H9 (cell line): ENCODE measurements around the gene ZNF70. TPM values are rescaled to one million over a fixed set of nuclear protein-coding genes. Genes with fewer than 3 reads are reported as not detected.

Experiments used
- DNase-seq: peaks from one replicate; pipeline ENCODE4 v3.0.0-alpha.2; 2017
- H2AFZ ChIP-seq: one replicate; pipeline ENCODE4 v1.6.1; 2013; ENCODE audit warnings: mild to moderate bottlenecking, low read length, control low read depth, moderate library complexity
- H2AK5ac ChIP-seq: 2 replicates; pipeline ENCODE4 v1.6.1; 2013; ENCODE audit warnings: low read length, control low read depth, mixed read lengths; ENCODE audit not compliant: insufficient read length
- H2BK120ac ChIP-seq: one replicate; pipeline ENCODE4 v1.6.1; 2013; ENCODE audit warnings: low read depth, mild to moderate bottlenecking, low read length, control low read depth, inconsistent platforms; ENCODE audit not compliant: poor library complexity, severe bottlenecking
- H2BK12ac ChIP-seq: 2 replicates; pipeline ENCODE4 v1.6.1; 2013; ENCODE audit warnings: low read length, control low read depth, mixed read lengths, low read depth; ENCODE audit not compliant: insufficient read length
- H2BK15ac ChIP-seq: 2 replicates; pipeline ENCODE4 v1.6.1; 2013; ENCODE audit warnings: low read depth, low read length, control low read depth
- H2BK20ac ChIP-seq: one replicate; pipeline ENCODE4 v1.6.1; 2013; ENCODE audit warnings: low read depth, mild to moderate bottlenecking, low read length, control low read depth, inconsistent platforms; ENCODE audit not compliant: poor library complexity, severe bottlenecking
- H2BK5ac ChIP-seq: 2 replicates; pipeline ENCODE4 v1.6.1; 2013; ENCODE audit warnings: low read length, control low read depth, mixed read lengths; ENCODE audit not compliant: insufficient read length
- H3K14ac ChIP-seq: 2 replicates; pipeline ENCODE4 v1.6.1; 2013; ENCODE audit warnings: low read length, control low read depth; ENCODE audit not compliant: insufficient read depth
- H3K18ac ChIP-seq: 2 replicates; pipeline ENCODE4 v1.6.1; 2013; ENCODE audit warnings: low read depth, mild to moderate bottlenecking, mixed read lengths, low read length, control low read depth; ENCODE audit not compliant: insufficient read length
- H3K23ac ChIP-seq: 2 replicates; pipeline ENCODE4 v1.6.1; 2013; ENCODE audit warnings: low read length, control low read depth, mixed read lengths, low read depth; ENCODE audit not compliant: insufficient read length
- H3K23me2 ChIP-seq: 2 replicates; pipeline ENCODE4 v1.6.1; 2013; ENCODE audit warnings: low read depth, mild to moderate bottlenecking, mixed read lengths, low read length, control low read depth; ENCODE audit not compliant: insufficient read length, poor library complexity, severe bottlenecking
- H3K27ac ChIP-seq: 2 replicates; pipeline ENCODE4 v1.5.1; 2013; ENCODE audit warnings: low read length, control low read depth, mixed read lengths, low read depth; ENCODE audit not compliant: insufficient read length
- H3K27me3 ChIP-seq: 2 replicates; pipeline ENCODE4 v1.6.1; 2013; ENCODE audit warnings: low read length, control low read depth, inconsistent platforms; ENCODE audit not compliant: insufficient read depth
- H3K4ac ChIP-seq: 2 replicates; pipeline ENCODE4 v1.6.1; 2013; ENCODE audit warnings: low read depth, mild to moderate bottlenecking, control low read depth, inconsistent platforms, low read length, moderate library complexity
- H3K4me1 ChIP-seq: 2 replicates; pipeline ENCODE4 v1.6.1; 2013; ENCODE audit warnings: low read length, control low read depth, inconsistent platforms; ENCODE audit not compliant: insufficient read depth
- H3K4me2 ChIP-seq: 2 replicates; pipeline ENCODE4 v1.6.1; 2013; ENCODE audit warnings: low read length, control low read depth, mixed read lengths; ENCODE audit not compliant: insufficient read length, insufficient read depth
- H3K56ac ChIP-seq: 2 replicates; pipeline ENCODE4 v1.6.1; 2013; ENCODE audit warnings: low read depth, mild to moderate bottlenecking, mixed read lengths, low read length, control low read depth; ENCODE audit not compliant: insufficient read length
- H3K79me1 ChIP-seq: 2 replicates; pipeline ENCODE4 v1.6.1; 2013; ENCODE audit warnings: low read depth, mild to moderate bottlenecking, moderate library complexity, low read length, control low read depth, inconsistent platforms; ENCODE audit not compliant: insufficient read depth, poor library complexity, severe bottlenecking
- H3K79me2 ChIP-seq: 2 replicates; pipeline ENCODE4 v1.6.1; 2013; ENCODE audit warnings: low read length, control low read depth, inconsistent platforms; ENCODE audit not compliant: insufficient read depth
- H3K9ac ChIP-seq: 2 replicates; pipeline ENCODE4 v1.6.1; 2013; ENCODE audit warnings: low read length, control low read depth, mixed read lengths; ENCODE audit not compliant: insufficient read length; ENCODE audit errors: extremely low read depth
- H3K9me3 ChIP-seq: one replicate; pipeline ENCODE4 v1.6.1; 2013; ENCODE audit warnings: low read depth, low read length, inconsistent platforms; ENCODE audit not compliant: control insufficient read depth
- H3T11ph ChIP-seq: one replicate; pipeline ENCODE4 v1.6.1; 2013; ENCODE audit warnings: mild to moderate bottlenecking, low read length, control low read depth, inconsistent platforms
- H4K20me1 ChIP-seq: one replicate; pipeline ENCODE4 v1.6.1; 2013; ENCODE audit not compliant: control insufficient read depth, insufficient read length, insufficient read depth
- H4K5ac ChIP-seq: 2 replicates; pipeline ENCODE4 v1.6.1; 2013; ENCODE audit warnings: low read depth, mild to moderate bottlenecking, mixed read lengths, low read length, control low read depth; ENCODE audit not compliant: insufficient read length
- H4K8ac ChIP-seq: replicated peaks from 2 replicates; pipeline ENCODE4 v1.6.1; 2013; ENCODE audit warnings: low read length, control low read depth, mixed read lengths, low read depth; ENCODE audit not compliant: insufficient read length
- H4K91ac ChIP-seq: 2 replicates; pipeline ENCODE4 v1.6.1; 2013; ENCODE audit warnings: low read depth, mild to moderate bottlenecking, moderate library complexity, mixed read lengths, low read length, control low read depth; ENCODE audit not compliant: insufficient read length
- H3K27ac Mint-ChIP-seq, 3 experiments: 2 replicates in 2 of 3; 3 replicates in 1 of 3; pipeline ENCODE4 v1.8.0; 2020 to 2021; ENCODE audit warnings: mixed read lengths in 3 of 3, mild to moderate bottlenecking in 1 of 3, moderate library complexity in 1 of 3
- H3K27me3 Mint-ChIP-seq: 2 replicates; pipeline ENCODE4 v1.8.0; 2021; ENCODE audit warnings: low read depth, mild to moderate bottlenecking, moderate library complexity, mixed read lengths
- H3K36me3 Mint-ChIP-seq, 3 experiments: 2 replicates in 2 of 3; 3 replicates in 1 of 3; pipeline ENCODE4 v1.8.0; 2020 to 2021; ENCODE audit warnings: low read depth in 3 of 3, mixed read lengths in 3 of 3; ENCODE audit not compliant: insufficient read depth in 1 of 3
- H3K4me1 Mint-ChIP-seq, 2 experiments: 2 replicates each; pipeline ENCODE4 v1.8.0; 2020; ENCODE audit warnings: mixed read lengths in 2 of 2
- H3K4me3 Mint-ChIP-seq, 2 experiments: 2 replicates in 1 of 2; 3 replicates in 1 of 2; pipeline ENCODE4 v1.8.0; 2020 to 2021; ENCODE audit warnings: mild to moderate bottlenecking in 2 of 2, mixed read lengths in 2 of 2, moderate library complexity in 1 of 2
- H3K9me3 Mint-ChIP-seq, 2 experiments: 2 replicates in 1 of 2; 3 replicates in 1 of 2; pipeline ENCODE4 v1.8.0; 2020; ENCODE audit warnings: mild to moderate bottlenecking in 2 of 2, mixed read lengths in 2 of 2, moderate library complexity in 1 of 2
- CTCF ChIP-seq: fragments of 200-600 bp; sonication (generic); conservative IDR thresholded peaks from 3 replicates; pipeline ENCODE4 v1.8.0; 2021; ENCODE audit warnings: antibody characterized with exemption, mild to moderate bottlenecking
- WGBS: extraction: QIAGEN DNeasy Blood & Tissue Kit; methylation state at CpG from one replicate; pipeline ENCODE4 v1.1.7; 2013; ENCODE audit warnings: missing lambda C conversion rate, low lambda C conversion rate, mixed read lengths; ENCODE audit not compliant: insufficient read length; ENCODE audit errors: extremely low coverage; 5-methylcytosine and 5-hydroxymethylcytosine counted together
- total RNA-seq: library from RNA; stranded (reverse); gene quantifications from 2 replicates; pipeline ENCODE4 v1.2.1, GENCODE V29; 2021

ZNF70 gene
- total RNA-seq, 1 experiment from 2014 or later: 3.5 TPM

GRCh38 chr22:23784215-23784732 lies 33.4 kb upstream of the ZNF70 start:
- no peak overlapping the region for H3T11ph ChIP-seq
- no peak overlapping the region for H3K56ac ChIP-seq
- H3K27ac ChIP-seq: no peak overlapping the region
- no peak overlapping the region for H2BK120ac ChIP-seq
- no peak overlapping the region for H2BK20ac ChIP-seq
- H2AK5ac ChIP-seq: no peak overlapping the region
- no peaks in the 10 kb centered on the region for H3K79me1 ChIP-seq
- H4K20me1 ChIP-seq: no peaks in the 10 kb centered on the region
- no peak for DNase-seq
- H2AFZ ChIP-seq: no peak overlapping the region
- H3K36me3 Mint-ChIP-seq: no peaks in the 10 kb centered on the region; a peak in 1 of 7 replicates
- H2BK12ac ChIP-seq: no peak overlapping the region
- TF ChIP-seq CTCF: no peak
- no peak overlapping the region for H4K5ac ChIP-seq
- H3K79me2 ChIP-seq: peaks cover 10% of the 10 kb centered on the region; the same call in 1 of the 2 replicates
- H3K9ac ChIP-seq: no peak overlapping the region
- H2BK5ac ChIP-seq: no peak overlapping the region
- no peak overlapping the region for H3K4me2 ChIP-seq
- no peaks in the 10 kb centered on the region for H3K27me3 Mint-ChIP-seq
- no peak overlapping the region for H4K8ac ChIP-seq
- no peaks in the 10 kb centered on the region for H3K9me3 Mint-ChIP-seq
- no peak overlapping the region for H3K14ac ChIP-seq
- peaks cover 2% of the 10 kb centered on the region; the same call in 1 of the 2 replicates for H3K4me1 ChIP-seq
- H3K27me3 ChIP-seq: no peaks in the 10 kb centered on the region
- no peak overlapping the region for H3K4me3 Mint-ChIP-seq
- H2BK15ac ChIP-seq: no peak overlapping the region
- H3K9me3 ChIP-seq: no peaks in the 10 kb centered on the region
- no peak overlapping the region for H4K91ac ChIP-seq
- H3K27ac Mint-ChIP-seq: no peak overlapping the region
- H3K4ac ChIP-seq: no peak overlapping the region
- peaks cover 2% of the 10 kb centered on the region for H3K23me2 ChIP-seq
- no CpG with 5 or more reads among the region's 8 CpGs for WGBS
- no peak overlapping the region for H3K18ac ChIP-seq
- H3K23ac ChIP-seq: no peak overlapping the region
- H3K4me1 Mint-ChIP-seq: peaks cover 18 to 29% of the 10 kb centered on the region in 2 experiments
